ENCODE measurements around the gene EMC8.
"Not testable (repeated sequence)": the region's sequence is repeated elsewhere in the genome, so short reads cannot be mapped to it uniquely, and the experiment has no call there.

Gene EMC8

GRCh38 chr16:85808926-85809325, 9.6 kb upstream of the EMC8 start:
- H3K4me3 ChIP-seq (ENCODE audit: control insufficient read depth, low read depth, low read length), result no peak overlapping the region
- no peak for DNase-seq (ENCODE audit: low read depth)
- TF ChIP-seq CTCF (IDR thresholded peaks at IDR 0.05; ENCODE audit: control insufficient read depth, insufficient read depth, low read depth, low read length, missing control alignments), result no peak

GRCh38 chr16:85808104-85808503, 8.8 kb upstream of the EMC8 start:
- not testable (repeated sequence) for H3K4me3 ChIP-seq (ENCODE audit: control insufficient read depth, low read depth, low read length); DNase-seq (ENCODE audit: low read depth)

- DNase-seq (ENCODE audit: low read depth); H3K4me3 ChIP-seq (ENCODE audit: control insufficient read depth, low read depth, low read length): not testable (repeated sequence)
Observed at GRCh38 chr16:85807340-85807739, 8.0 kb upstream of the EMC8 start.

GRCh38 chr16:85806539-85806938, 7.2 kb upstream of the EMC8 start:
- TF ChIP-seq CTCF (IDR thresholded peaks at IDR 0.05; ENCODE audit: control insufficient read depth, insufficient read depth, low read depth, low read length, missing control alignments), result no peak
- no peak overlapping the region for H3K4me3 ChIP-seq (ENCODE audit: control insufficient read depth, low read depth, low read length)
- no peak for DNase-seq (ENCODE audit: low read depth)

GRCh38 chr16:85805442-85806045, 6.2 kb upstream of the EMC8 start:
- TF ChIP-seq CTCF (IDR thresholded peaks at IDR 0.05; ENCODE audit: control insufficient read depth, insufficient read depth, low read depth, low read length, missing control alignments), result no peak
- H3K4me3 ChIP-seq (ENCODE audit: control insufficient read depth, low read depth, low read length), result no peak overlapping the region
- no peak for DNase-seq (ENCODE audit: low read depth)

GRCh38 chr16:85803570-85803969, 4.2 kb upstream of the EMC8 start:
- H3K4me3 ChIP-seq (ENCODE audit: control insufficient read depth, low read depth, low read length), result no peak overlapping the region
- no peak for TF ChIP-seq CTCF (IDR thresholded peaks at IDR 0.05; ENCODE audit: control insufficient read depth, insufficient read depth, low read depth, low read length, missing control alignments)
- no peak for DNase-seq (ENCODE audit: low read depth)

GRCh38 chr16:85800321-85800669, 951 bp upstream of the EMC8 start:
- no peak for TF ChIP-seq CTCF (IDR thresholded peaks at IDR 0.05; ENCODE audit: control insufficient read depth, insufficient read depth, low read depth, low read length, missing control alignments)
- DNase-seq (ENCODE audit: low read depth), result no peak
- H3K4me3 ChIP-seq (ENCODE audit: control insufficient read depth, low read depth, low read length), result peak overlapping the region; percentile 71

- no peak for TF ChIP-seq CTCF (IDR thresholded peaks at IDR 0.05; ENCODE audit: control insufficient read depth, insufficient read depth, low read depth, low read length, missing control alignments)
- no peak for DNase-seq (ENCODE audit: low read depth)
- H3K4me3 ChIP-seq (ENCODE audit: control insufficient read depth, low read depth, low read length), result peak overlapping the region; percentile 71
Observed at GRCh38 chr16:85798901-85799496, 345 bp downstream of the EMC8 start.
